ENCODE results near the gene TEDDM1. TPM values are rescaled to one million over a fixed set of nuclear protein-coding genes. Genes with fewer than 3 reads are reported as not detected.

TEDDM1 gene
- total and polyA plus RNA-seq, 2 of the 13 experiments (the other 11 are each of a cell fraction or from before 2014, with no cell fraction given): not detected

DNA sequence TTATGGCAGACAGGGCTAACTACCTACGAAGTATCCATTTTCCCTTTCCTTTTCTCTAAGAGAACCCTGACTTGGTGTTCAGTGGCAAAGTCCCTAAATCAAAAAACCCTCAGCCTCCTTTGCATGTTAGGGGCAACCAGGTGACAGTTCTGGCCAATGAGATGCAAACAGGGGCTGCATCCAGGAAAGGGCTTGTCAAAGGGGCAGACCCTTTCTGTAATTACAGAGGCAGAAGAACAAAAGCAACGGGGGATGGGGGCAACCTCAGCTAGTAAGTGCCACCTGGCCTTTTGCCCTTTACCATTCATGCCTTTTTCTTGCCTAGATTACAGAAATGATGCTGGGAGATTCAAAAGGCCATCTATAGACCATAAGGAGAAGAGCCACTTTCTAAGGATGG, 43.3 kb downstream of the TEDDM1 start:
- CTCF ChIA-PET (ENCODE audit: low intra/inter-chr PET ratio, low total read pairs): no interaction called here
- BruUV-seq (replicated peaks): no TSS peak

More for the DNA sequence above, 43.3 kb downstream of the TEDDM1 start:
- no peak overlapping the region for H3K27ac ChIP-seq (ENCODE audit: extremely low read length, insufficient read depth, low read length)
- H3K79me2 ChIP-seq (ENCODE audit: insufficient read depth, low read length): no peaks in the 10 kb centered on the region
- intact Hi-C loops (cut with micrococcal nuclease; ENCODE audit: unreplicated experiment) (no loop called here), in situ Hi-C loops (cut with HindIII; ENCODE audit: extremely low pct_ligation_motif_present, low pct_unique_long_range_greater_than_20kb) (no loop called here)
- POLR2A ChIA-PET: no interaction called here
- no peaks in the 10 kb centered on the region for H3K36me3 ChIP-seq (replicated peaks in 1 of 2; ENCODE audit: control insufficient read depth in 1 of 2, insufficient read depth in 2 of 2, low read length in 2 of 2)
- no peaks in the 10 kb centered on the region for H3K9me3 ChIP-seq (ENCODE audit: low read length)
- ATAC-seq: no peak
- DNase-seq (ENCODE audit: low spot score): no peak
- no peak overlapping the region for H3K4me2 ChIP-seq (ENCODE audit: low read depth, low read length)
- WGBS (ENCODE audit: low lambda C conversion rate): 41% methylated on average over 2 of the region's 2 CpGs
- peaks cover 13% of the 10 kb centered on the region for H3K4me1 ChIP-seq (ENCODE audit: insufficient read depth, low read length)
- TF ChIP-seq ZBTB7B (CRISPR knock-in tag; IDR thresholded peaks at IDR 0.05) (no peak), POLR2AphosphoS2 (IDR thresholded peaks at IDR 0.05; ENCODE audit: low read depth, low read length) (no peak), FOXM1 (CRISPR knock-in tag; IDR thresholded peaks at IDR 0.05) (no peak), SATB2 (CRISPR knock-in tag; IDR thresholded peaks at IDR 0.05) (no peak), PAX8 (CRISPR knock-in tag; IDR thresholded peaks at IDR 0.05; ENCODE audit: borderline replicate concordance) (no peak), ZNF550 (CRISPR knock-in tag; IDR thresholded peaks at IDR 0.05; ENCODE audit: borderline replicate concordance) (no peak), ETV6 (CRISPR knock-in tag; conservative IDR thresholded peaks at IDR 0.05) (no peak), NAIF1 (CRISPR knock-in tag; IDR thresholded peaks at IDR 0.05; ENCODE audit: borderline replicate concordance) (no peak), FOXA3 (CRISPR knock-in tag; IDR thresholded peaks at IDR 0.05) (no peak)
- TF ChIP-seq, protein P1, sequence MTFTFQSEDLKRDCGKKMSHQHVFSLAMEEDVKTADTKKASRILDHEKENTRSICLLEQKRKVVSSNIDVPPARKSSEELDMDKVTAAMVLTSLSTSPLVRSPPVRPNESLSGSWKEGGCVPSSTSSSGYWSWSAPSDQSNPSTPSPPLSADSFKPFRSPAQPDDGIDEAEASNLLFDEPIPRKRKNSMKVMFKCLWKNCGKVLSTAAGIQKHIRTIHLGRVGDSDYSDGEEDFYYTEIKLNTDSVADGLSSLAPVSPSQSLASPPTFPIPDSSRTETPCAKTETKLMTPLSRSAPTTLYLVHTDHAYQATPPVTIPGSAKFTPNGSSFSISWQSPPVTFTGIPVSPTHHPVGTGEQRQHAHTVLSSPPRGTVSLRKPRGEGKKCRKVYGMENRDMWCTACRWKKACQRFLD (CRISPR knock-in tag; IDR thresholded peaks at IDR 0.05; ENCODE audit: borderline replicate concordance): no peak
- TF ChIP-seq, protein P2, sequence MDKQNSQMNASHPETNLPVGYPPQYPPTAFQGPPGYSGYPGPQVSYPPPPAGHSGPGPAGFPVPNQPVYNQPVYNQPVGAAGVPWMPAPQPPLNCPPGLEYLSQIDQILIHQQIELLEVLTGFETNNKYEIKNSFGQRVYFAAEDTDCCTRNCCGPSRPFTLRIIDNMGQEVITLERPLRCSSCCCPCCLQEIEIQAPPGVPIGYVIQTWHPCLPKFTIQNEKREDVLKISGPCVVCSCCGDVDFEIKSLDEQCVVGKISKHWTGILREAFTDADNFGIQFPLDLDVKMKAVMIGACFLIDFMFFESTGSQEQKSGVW (CRISPR knock-in tag; IDR thresholded peaks at IDR 0.05; ENCODE audit: borderline replicate concordance): no peak
- TF ChIP-seq, protein P3, sequence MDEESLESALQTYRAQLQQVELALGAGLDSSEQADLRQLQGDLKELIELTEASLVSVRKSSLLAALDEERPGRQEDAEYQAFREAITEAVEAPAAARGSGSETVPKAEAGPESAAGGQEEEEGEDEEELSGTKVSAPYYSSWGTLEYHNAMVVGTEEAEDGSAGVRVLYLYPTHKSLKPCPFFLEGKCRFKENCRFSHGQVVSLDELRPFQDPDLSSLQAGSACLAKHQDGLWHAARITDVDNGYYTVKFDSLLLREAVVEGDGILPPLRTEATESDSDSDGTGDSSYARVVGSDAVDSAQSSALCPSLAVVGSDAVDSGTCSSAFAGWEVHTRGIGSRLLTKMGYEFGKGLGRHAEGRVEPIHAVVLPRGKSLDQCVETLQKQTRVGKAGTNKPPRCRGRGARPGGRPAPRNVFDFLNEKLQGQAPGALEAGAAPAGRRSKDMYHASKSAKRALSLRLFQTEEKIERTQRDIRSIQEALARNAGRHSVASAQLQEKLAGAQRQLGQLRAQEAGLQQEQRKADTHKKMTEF (CRISPR knock-in tag; IDR thresholded peaks at IDR 0.05): no peak
- H3K9ac ChIP-seq (ENCODE audit: insufficient read depth, low read depth, low read length): no peak overlapping the region
- no peaks in the 10 kb centered on the region for H4K20me1 ChIP-seq (ENCODE audit: insufficient read depth, low read length)
- no peak overlapping the region for H3K4me3 ChIP-seq (replicated peaks in 1 of 3; ENCODE audit: insufficient read depth in 1 of 3, low read depth in 2 of 3, low read length in 3 of 3)
- no peak for FAIRE-seq
- H2AFZ ChIP-seq (ENCODE audit: low read length): no peak overlapping the region
- H3K27me3 ChIP-seq (ENCODE audit: control insufficient read depth in 1 of 2, insufficient read depth in 2 of 2, low read length in 2 of 2): no peaks in the 10 kb centered on the region; a peak in 2 of 5 replicates
